K562 (cell line): ENCODE data around the gene PHC3.

Source experiments
- GATA2 ChIP-seq: sonication (generic); formaldehyde crosslinking; IDR thresholded peaks from 2 replicates; pipeline ENCODE4 v1.4.0; 2020; ENCODE audit warnings: mild to moderate bottlenecking, missing genetic modification reagents
- SRF ChIP-seq, 2 experiments: fragments of 250-450, 450-650 bp in 1 of 2; sonication (Bioruptor Pico) in 1 of 2; sonication (generic) in 1 of 2; formaldehyde crosslinking; IDR thresholded peaks; 2 replicates each; pipeline versions ENCODE4 v1.5.0 to v1.5.1; 2020 to 2022; ENCODE audit warnings: mild to moderate bottlenecking in 1 of 2, missing genetic modification reagents in 1 of 2
- TCF3 ChIP-seq: sonication (generic); formaldehyde crosslinking; IDR thresholded peaks from 2 replicates; pipeline ENCODE4 v1.4.0; 2020; ENCODE audit warnings: mild to moderate bottlenecking, missing genetic modification reagents

- TF ChIP-seq TCF3 (CRISPR knock-in tag) (no peak), GATA2 (CRISPR knock-in tag) (no peak), SRF (CRISPR knock-in tag; IDR thresholded peaks at IDR 0.05) (no peak)
These were observed 130.8 kb downstream of the PHC3 start for GRCh38 chr3:170050753-170051152.
